HCT116 (cell line): ENCODE results near the gene GJD3. TPM values are rescaled to one million over a fixed set of nuclear protein-coding genes. Genes with fewer than 3 reads are reported as not detected.

Experiments used
- ATAC-seq: fragments of 200-7000 bp; cut with Tn5 transposase; 2 replicates; pipeline ENCODE4 v1.9.1; 2020; ENCODE audit warnings: mild to moderate bottlenecking, moderate library complexity
- BruUV-seq: library from RNA; stranded (reverse); fragments of 400-500 nt; replicated peaks from 2 replicates; lab custom pipeline; 2021; lab: Mats Ljungman, UMichigan
- CTCF ChIA-PET: fragments of 300-600 bp; sonication (Branson Sonifier 250); formaldehyde crosslinking; loops from one replicate; lab custom pipeline; 2021; ENCODE audit warnings: antibody characterized with exemption; lab: Charles Lee
- POLR2A ChIA-PET: fragments of 300-600, 350-600 bp; sonication (Branson Sonifier 250); formaldehyde crosslinking; loops from one replicate; lab custom pipeline; 2021; ENCODE audit warnings: antibody characterized with exemption; lab: Charles Lee
- RAD21 ChIA-PET, 2 experiments: fragments of 300-600 bp; sonication (Branson Sonifier 250); formaldehyde crosslinking; loops; one replicate each; lab custom pipeline; 2023; ENCODE audit warnings: low total read pairs in 2 of 2; ENCODE audit not compliant: uncharacterized antibody in 2 of 2, unreplicated experiment in 2 of 2, low non-redundant PET in 1 of 2; lab: Charles Lee
- DNase-seq: peaks from one replicate; pipeline ENCODE4 v3.0.0-alpha.2; 2010; ENCODE audit warnings: low read depth, low spot score
- H2AFZ ChIP-seq: fragments of 200-600 bp; shearing (Covaris generic), sonication (generic); 2 replicates; pipeline ENCODE4 v1.6.1; 2017; ENCODE audit warnings: low read depth, mixed run types, mixed read lengths, antibody characterized with exemption, low read length; ENCODE audit not compliant: poor library complexity, severe bottlenecking
- H3K27ac ChIP-seq: 2 replicates; pipeline ENCODE4 v1.5.1; 2012; ENCODE audit warnings: low read depth, low read length
- H3K27me3 ChIP-seq: fragments of 200-600 bp; sonication (generic); 2 replicates; pipeline ENCODE4 v1.6.1; 2016; ENCODE audit warnings: mixed run types, low read length, mixed read lengths; ENCODE audit not compliant: insufficient read depth
- H3K36me3 ChIP-seq, 2 experiments: fragments of 200-500 bp in 1 of 2; fragments of 200-600 bp in 1 of 2; sonication (Bioruptor generic) in 1 of 2; sonication (generic) in 1 of 2; 2 replicates each; pipeline versions ENCODE4 v1.5.1 to v1.6.1; 2014 to 2016; ENCODE audit warnings: low read length in 2 of 2, inconsistent platforms in 1 of 2, mixed read lengths in 1 of 2, mixed run types in 1 of 2; ENCODE audit not compliant: insufficient read depth in 2 of 2, control insufficient read depth in 1 of 2
- H3K4me1 ChIP-seq, 2 experiments: fragments of 200-600 bp in 1 of 2; sonication (generic) in 1 of 2; 2 replicates each; pipeline versions ENCODE4 v1.5.1 to v1.6.1; 2012 to 2017; ENCODE audit warnings: low read length in 2 of 2, inconsistent platforms in 1 of 2, mild to moderate bottlenecking in 1 of 2, mixed read lengths in 1 of 2, mixed run types in 1 of 2, moderate library complexity in 1 of 2; ENCODE audit not compliant: insufficient read depth in 2 of 2, control insufficient read depth in 1 of 2
- H3K4me2 ChIP-seq: fragments of 200-600 bp; sonication (generic); 2 replicates; pipeline ENCODE4 v1.6.1; 2017; ENCODE audit warnings: mixed run types, low read length, mixed read lengths
- H3K4me3 ChIP-seq, 2 experiments: fragments of 200-600 bp in 1 of 2; sonication (generic) in 1 of 2; replicated peaks in 1 of 2; 2 replicates each; pipeline ENCODE4 v1.5.1; 2011 to 2016; ENCODE audit warnings: low read length in 2 of 2, control low read depth in 1 of 2, low read depth in 1 of 2, mild to moderate bottlenecking in 1 of 2, mixed read lengths in 1 of 2, mixed run types in 1 of 2
- H3K79me2 ChIP-seq: fragments of 200-600 bp; sonication (generic); 2 replicates; pipeline ENCODE4 v1.6.1; 2017; ENCODE audit warnings: mild to moderate bottlenecking, mixed run types, low read length, moderate library complexity, mixed read lengths; ENCODE audit not compliant: insufficient read depth
- H3K9ac ChIP-seq: fragments of 200-600 bp; sonication (generic); 2 replicates; pipeline ENCODE4 v1.6.1; 2016; ENCODE audit warnings: low read length, mixed read lengths
- H3K9me2 ChIP-seq: fragments of 200-600 bp; sonication (generic), shearing (Covaris generic); 2 replicates; pipeline ENCODE4 v1.6.1; 2017; ENCODE audit warnings: mixed run types, mild to moderate bottlenecking, moderate library complexity; ENCODE audit not compliant: insufficient read depth
- H3K9me3 ChIP-seq, 2 experiments: fragments of 200-500 bp in 1 of 2; fragments of 200-600 bp in 1 of 2; sonication (Bioruptor generic) in 1 of 2; sonication (generic) in 1 of 2; 2 replicates each; pipeline ENCODE4 v1.6.1; 2014 to 2017; ENCODE audit warnings: low read length in 2 of 2, mixed read lengths in 2 of 2, inconsistent platforms in 1 of 2, low read depth in 1 of 2, mild to moderate bottlenecking in 1 of 2, mixed run types in 1 of 2, moderate library complexity in 1 of 2; ENCODE audit not compliant: control insufficient read depth in 1 of 2, insufficient read depth in 1 of 2
- H4K20me1 ChIP-seq: fragments of 200-600 bp; sonication (generic), shearing (Covaris generic); 2 replicates; pipeline ENCODE4 v1.6.1; 2017; ENCODE audit warnings: mixed run types, mild to moderate bottlenecking, moderate library complexity; ENCODE audit not compliant: insufficient read depth
- ELF1 ChIP-seq: IDR thresholded peaks from 2 replicates; pipeline ENCODE4 v1.6.1; 2012; ENCODE audit warnings: low read depth, borderline replicate concordance
- EZH2 ChIP-seq: fragments of 200-600 bp; sonication (generic); IDR thresholded peaks from 2 replicates; pipeline ENCODE4 v1.6.1; 2017; ENCODE audit warnings: antibody characterized with exemption, mixed run types
- JUND ChIP-seq: IDR thresholded peaks from 2 replicates; pipeline ENCODE4 v1.6.1; 2012
- POLR2AphosphoS5 ChIP-seq: IDR thresholded peaks from 2 replicates; pipeline ENCODE4 v1.6.1; 2011; ENCODE audit warnings: mild to moderate bottlenecking, low read depth, low read length, moderate library complexity
- RAD21 ChIP-seq: IDR thresholded peaks from 2 replicates; pipeline ENCODE4 v1.6.1; 2012; ENCODE audit warnings: low read depth, mild to moderate bottlenecking
- SIN3A ChIP-seq: IDR thresholded peaks from 2 replicates; pipeline ENCODE4 v1.6.1; 2012; ENCODE audit warnings: low read depth
- SP1 ChIP-seq: IDR thresholded peaks from 2 replicates; pipeline ENCODE4 v1.6.1; 2012; ENCODE audit warnings: low read depth
- YY1 ChIP-seq: IDR thresholded peaks from 2 replicates; pipeline ENCODE4 v1.6.1; 2011; ENCODE audit warnings: low read length, low read depth, moderate library complexity, mild to moderate bottlenecking; ENCODE audit not compliant: insufficient replicate concordance; ENCODE audit errors: extremely low read depth
- ZFX ChIP-seq: fragments of 450-650 bp; IDR thresholded peaks from 2 replicates; pipeline ENCODE4 v1.6.1; 2017
- ZNF274 ChIP-seq: fragments of 200-500 bp; sonication (Bioruptor generic); IDR thresholded peaks from 2 replicates; pipeline ENCODE4 v1.6.1; 2014; ENCODE audit warnings: mild to moderate bottlenecking, low read depth, low read length, inconsistent platforms
- intact Hi-C: fragments of 100-400 bp; cut with micrococcal nuclease; formaldehyde crosslinking; loops from 2 replicates; pipeline ENCODE4 v1.10.0; 2022
- total RNA-seq: library from RNA; stranded (reverse); gene quantifications from one replicate; pipeline ENCODE4 v1.2.1, GENCODE V29; 2021; ENCODE audit not compliant: unreplicated experiment
- TF ChIP-seq, protein P1 (sequence below): IDR thresholded peaks from 2 replicates; pipeline ENCODE4 v1.6.1; 2012
- TF ChIP-seq, protein P2 (sequence below): IDR thresholded peaks from 2 replicates; pipeline ENCODE4 v1.6.1; 2012
- TF ChIP-seq, protein P3 (sequence below), 3 experiments: fragments of 200-600 bp in 1 of 3; sonication (generic) in 1 of 3; IDR thresholded peaks in 2 of 3; conservative IDR thresholded peaks in 1 of 3; 2 replicates each; pipeline ENCODE4 v1.5.1; 2012 to 2017; ENCODE audit warnings: low read depth in 2 of 3, low read length in 2 of 3, antibody characterized with exemption in 1 of 3, borderline replicate concordance in 1 of 3, control low read depth in 1 of 3, mild to moderate bottlenecking in 1 of 3, mixed read lengths in 1 of 3, mixed run types in 1 of 3, moderate library complexity in 1 of 3; ENCODE audit not compliant: insufficient read depth in 1 of 3

Gene GJD3
- total RNA-seq, 1 experiment from 2014 or later, result not detected

DNA sequence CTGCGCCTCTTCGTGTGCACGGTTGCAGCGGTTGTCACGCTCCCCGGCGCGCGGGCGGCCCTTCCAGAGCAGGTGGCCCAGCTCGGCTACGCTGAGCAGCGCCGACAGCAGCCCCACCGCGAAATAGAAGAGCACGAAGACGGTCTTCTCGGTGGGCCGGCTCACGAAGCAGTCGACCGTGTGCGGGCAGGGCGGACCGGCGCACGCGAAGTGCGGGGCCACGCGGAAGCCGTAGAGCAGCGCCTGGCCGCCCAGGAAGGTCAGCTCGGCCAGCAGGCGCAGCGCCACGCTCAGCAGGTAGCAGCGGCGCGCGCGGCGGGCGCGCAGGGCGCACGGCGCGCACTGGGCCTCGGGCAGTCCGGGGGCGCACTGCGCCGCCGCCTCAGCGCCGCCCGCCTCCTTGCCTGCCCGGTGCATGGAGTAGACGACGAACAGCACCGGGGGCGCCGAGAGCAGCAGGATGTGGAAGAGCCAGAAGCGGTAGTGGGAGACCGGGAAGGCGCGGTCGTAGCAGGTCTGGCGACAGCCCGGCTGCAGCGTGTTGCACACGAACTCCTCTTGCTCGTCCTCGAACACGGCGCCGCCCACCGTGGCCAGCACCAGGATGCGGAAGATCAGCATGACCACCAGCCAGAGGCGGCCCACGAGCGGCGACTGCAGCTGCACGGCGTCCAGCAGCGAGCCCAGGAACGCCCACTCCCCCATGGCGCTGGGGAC is 1.3 kb downstream of the GJD3 start:
- ATAC-seq (peak; percentile 19), DNase-seq (no peak)
- Histone ChIP-seq H3K36me3 (no peaks in the 10 kb centered on the region), H3K79me2 (no peaks in the 10 kb centered on the region), H4K20me1 (no peaks in the 10 kb centered on the region), H3K27me3 (no peaks in the 10 kb centered on the region), H3K9me3 (no peaks in the 10 kb centered on the region), H3K9ac (peak overlapping the region; percentile 60), H3K9me2 (no peaks in the 10 kb centered on the region), H2AFZ (no peak overlapping the region), H3K4me2 (peak overlapping the region; percentile 73), H3K4me1 (peaks cover 4 to 29% of the 10 kb centered on the region in 2 experiments; a peak in 3 of 4 replicates), H3K27ac (peak overlapping the region; percentile 67; the same call in 1 of the 2 replicates), H3K4me3 (peak overlapping the region; percentile 42 to 55)
- RAD21 ChIA-PET, result interaction anchor here (1.0 to 2.5 kb wide), 4 partner anchors 170 to 197 kb away, joined by 3 to 9 read pairs (median 4); no protein-coding TSS in a partner anchor
- intact Hi-C loops, result no loop called here
- TF ChIP-seq, protein P1, sequence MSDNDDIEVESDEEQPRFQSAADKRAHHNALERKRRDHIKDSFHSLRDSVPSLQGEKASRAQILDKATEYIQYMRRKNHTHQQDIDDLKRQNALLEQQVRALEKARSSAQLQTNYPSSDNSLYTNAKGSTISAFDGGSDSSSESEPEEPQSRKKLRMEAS, result no peak
- 0 out of 2 replicates have a peak, but pooled peaks have one; percentile 43 for TF ChIP-seq ZFX
- POLR2A ChIA-PET, result interaction anchor here (1.7 kb wide), 1 partner anchor 197 kb away, joined by 6 read pairs; no protein-coding TSS in a partner anchor
- CTCF ChIA-PET, result interaction anchor here (0.8 to 4.2 kb wide), 5 partner anchors 18 to 196 kb away, joined by 3 to 34 read pairs (median 11); no protein-coding TSS in a partner anchor
- no TSS peak for BruUV-seq

DNA sequence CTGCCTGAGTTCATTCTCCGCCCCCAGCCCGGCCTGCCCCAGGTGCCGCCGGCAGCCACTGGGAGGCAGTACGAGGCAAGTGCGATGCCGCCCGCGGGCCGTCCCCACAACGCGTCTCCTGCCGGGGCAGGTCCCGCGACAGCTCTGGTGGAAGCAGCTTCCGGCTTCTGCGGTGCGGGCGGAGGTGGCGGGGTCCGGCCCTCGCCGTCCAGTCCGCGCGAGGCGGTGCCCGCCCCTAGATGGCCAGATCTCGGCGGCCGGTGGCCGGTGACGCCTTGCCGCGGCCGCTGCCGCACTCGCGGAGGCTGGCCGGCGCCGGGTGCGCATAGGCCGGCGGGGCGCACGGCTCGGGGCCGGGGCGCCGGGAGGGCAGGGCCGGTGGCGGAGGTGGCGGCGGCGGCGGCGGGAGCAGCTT is 1.8 kb downstream of the GJD3 start:
- H3K4me3 ChIP-seq, result peak overlapping the region; percentile 42 to 55
- intact Hi-C loops, result loop anchor here (1.0 kb wide), 1 partner anchor 198 kb away; no protein-coding TSS in a partner anchor
- ATAC-seq (peak; percentile 90), DNase-seq (peak; percentile 54)
- H4K20me1 ChIP-seq, result no peaks in the 10 kb centered on the region
- no peaks in the 10 kb centered on the region for H3K36me3 ChIP-seq
- ChIA-PET RAD21 (interaction anchor here (1.0 to 2.5 kb wide), 4 partner anchors 170 to 197 kb away, joined by 3 to 9 read pairs (median 4); no protein-coding TSS in a partner anchor), POLR2A (interaction anchor here (1.7 kb wide), 1 partner anchor 198 kb away, joined by 6 read pairs; no protein-coding TSS in a partner anchor), CTCF (interaction anchor here (0.8 to 4.2 kb wide), 6 partner anchors 19 to 197 kb away, joined by 3 to 34 read pairs (median 8); no protein-coding TSS in a partner anchor)
- H3K27ac ChIP-seq, result peak overlapping the region; percentile 67; the same call in 1 of the 2 replicates
- no peaks in the 10 kb centered on the region for H3K79me2 ChIP-seq
- H3K9me2 ChIP-seq, result no peaks in the 10 kb centered on the region
- H3K27me3 ChIP-seq, result no peaks in the 10 kb centered on the region
- H2AFZ ChIP-seq, result peak overlapping the region; percentile 48
- H3K9ac ChIP-seq, result peak overlapping the region; percentile 60
- peaks cover 4 to 31% of the 10 kb centered on the region in 2 experiments; a peak in 3 of 4 replicates for H3K4me1 ChIP-seq
- H3K4me2 ChIP-seq, result peak overlapping the region; percentile 73
- no TSS peak for BruUV-seq
- no peaks in the 10 kb centered on the region for H3K9me3 ChIP-seq
- TF ChIP-seq, protein P2, sequence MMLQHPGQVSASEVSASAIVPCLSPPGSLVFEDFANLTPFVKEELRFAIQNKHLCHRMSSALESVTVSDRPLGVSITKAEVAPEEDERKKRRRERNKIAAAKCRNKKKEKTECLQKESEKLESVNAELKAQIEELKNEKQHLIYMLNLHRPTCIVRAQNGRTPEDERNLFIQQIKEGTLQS, result no peak
- no peak for TF ChIP-seq SP1
- TF ChIP-seq, protein P3, sequence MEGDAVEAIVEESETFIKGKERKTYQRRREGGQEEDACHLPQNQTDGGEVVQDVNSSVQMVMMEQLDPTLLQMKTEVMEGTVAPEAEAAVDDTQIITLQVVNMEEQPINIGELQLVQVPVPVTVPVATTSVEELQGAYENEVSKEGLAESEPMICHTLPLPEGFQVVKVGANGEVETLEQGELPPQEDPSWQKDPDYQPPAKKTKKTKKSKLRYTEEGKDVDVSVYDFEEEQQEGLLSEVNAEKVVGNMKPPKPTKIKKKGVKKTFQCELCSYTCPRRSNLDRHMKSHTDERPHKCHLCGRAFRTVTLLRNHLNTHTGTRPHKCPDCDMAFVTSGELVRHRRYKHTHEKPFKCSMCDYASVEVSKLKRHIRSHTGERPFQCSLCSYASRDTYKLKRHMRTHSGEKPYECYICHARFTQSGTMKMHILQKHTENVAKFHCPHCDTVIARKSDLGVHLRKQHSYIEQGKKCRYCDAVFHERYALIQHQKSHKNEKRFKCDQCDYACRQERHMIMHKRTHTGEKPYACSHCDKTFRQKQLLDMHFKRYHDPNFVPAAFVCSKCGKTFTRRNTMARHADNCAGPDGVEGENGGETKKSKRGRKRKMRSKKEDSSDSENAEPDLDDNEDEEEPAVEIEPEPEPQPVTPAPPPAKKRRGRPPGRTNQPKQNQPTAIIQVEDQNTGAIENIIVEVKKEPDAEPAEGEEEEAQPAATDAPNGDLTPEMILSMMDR (IDR thresholded peaks at IDR 0.05 in 2 of 3, conservative IDR thresholded peaks at IDR 0.05 in 1 of 3; ENCODE audit: borderline replicate concordance in 1 of 3, insufficient read depth in 1 of 3, low read depth in 2 of 3, low read length in 2 of 3), result peak; percentile 80 to 90 (median 87)
- no peak for TF ChIP-seq JUND
- no peak; the same call in 1 of the 2 replicates for TF ChIP-seq SIN3A
- peak; percentile 66 for TF ChIP-seq POLR2AphosphoS5
- no peak; the same call in 1 of the 2 replicates for TF ChIP-seq ELF1
- TF ChIP-seq ZFX, result peak; percentile 65; the same call in 1 of the 2 replicates
- peak; percentile 61 for TF ChIP-seq YY1
- TF ChIP-seq EZH2, result no peak
- peak; percentile 88 for TF ChIP-seq RAD21
- TF ChIP-seq ZNF274, result no peak
